NT2/D1 (cell line): ENCODE data around the gene RAPH1.

Experiments used
- DNase-seq: peaks from one replicate; pipeline ENCODE4 v3.0.0-alpha.2; 2011; ENCODE audit warnings: low read depth, low spot score
- H3K27me3 ChIP-seq: 2 replicates; pipeline ENCODE4 v1.6.0; 2011; ENCODE audit warnings: mild to moderate bottlenecking; ENCODE audit not compliant: insufficient read length, insufficient read depth
- H3K36me3 ChIP-seq: 2 replicates; pipeline ENCODE4 v1.6.1; 2011; ENCODE audit warnings: mild to moderate bottlenecking, low read length, mixed read lengths; ENCODE audit not compliant: insufficient read depth, insufficient read length
- H3K4me1 ChIP-seq: 2 replicates; pipeline ENCODE4 v1.5.1; 2011; ENCODE audit not compliant: insufficient read depth, insufficient read length
- H3K4me3 ChIP-seq: 2 replicates; pipeline ENCODE4 v1.5.1; 2011; ENCODE audit warnings: low read depth; ENCODE audit not compliant: insufficient read length
- H3K9ac ChIP-seq: 2 replicates; pipeline ENCODE4 v1.6.0; 2011; ENCODE audit warnings: low read depth; ENCODE audit not compliant: insufficient read length
- H3K9me3 ChIP-seq: 2 replicates; pipeline ENCODE4 v1.5.1; 2011; ENCODE audit warnings: mild to moderate bottlenecking, low read length; ENCODE audit not compliant: insufficient read depth
- SUZ12 ChIP-seq: IDR thresholded peaks from 2 replicates; pipeline ENCODE4 v1.6.1; 2011; ENCODE audit not compliant: insufficient read length, insufficient read depth; ENCODE audit errors: extremely low read depth
- YY1 ChIP-seq: IDR thresholded peaks from 2 replicates; pipeline ENCODE4 v1.6.1; 2011; ENCODE audit not compliant: insufficient read length, insufficient read depth
- ZNF274 ChIP-seq: IDR thresholded peaks from 2 replicates; pipeline ENCODE4 v1.6.1; 2011; ENCODE audit warnings: mild to moderate bottlenecking, low read depth, low read length

RAPH1 gene

GRCh38 chr2:203444738-203445137, 90.4 kb downstream of the RAPH1 start:
- TF ChIP-seq ZNF274 (no peak), SUZ12 (no peak), YY1 (no peak)
- Histone ChIP-seq H3K9ac (no peak overlapping the region), H3K4me1 (peaks cover 7% of the 10 kb centered on the region), H3K9me3 (no peaks in the 10 kb centered on the region), H3K4me3 (no peak overlapping the region), H3K27me3 (no peaks in the 10 kb centered on the region), H3K36me3 (peaks cover 84% of the 10 kb centered on the region)
- DNase-seq: no peak

DNA sequence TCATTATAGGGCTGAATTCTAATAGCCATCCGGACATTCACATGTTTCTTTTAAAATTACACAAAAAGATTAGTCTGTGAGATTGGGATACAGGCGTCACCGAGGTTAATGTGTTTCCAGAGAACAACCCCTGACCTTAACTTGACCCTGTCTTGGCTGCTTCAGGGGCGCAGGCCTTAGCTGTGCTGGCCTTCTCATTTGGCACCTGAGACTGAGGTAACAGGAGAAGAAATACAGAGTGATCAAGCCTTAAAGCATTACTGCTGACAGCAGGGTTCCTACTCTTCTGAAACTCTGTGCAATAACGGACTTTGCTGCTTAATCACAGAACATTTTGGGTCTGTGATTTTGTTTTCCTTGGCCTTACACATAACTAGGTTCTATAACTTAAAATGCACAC, 92.6 kb downstream of the RAPH1 start:
- H3K27me3 ChIP-seq: no peaks in the 10 kb centered on the region
- no peak overlapping the region for H3K9ac ChIP-seq
- no peak overlapping the region for H3K4me3 ChIP-seq
- H3K9me3 ChIP-seq: no peaks in the 10 kb centered on the region
- DNase-seq: no peak
- peaks cover 7% of the 10 kb centered on the region for H3K4me1 ChIP-seq
- H3K36me3 ChIP-seq: peaks cover 84% of the 10 kb centered on the region
- TF ChIP-seq YY1 (no peak), SUZ12 (no peak)

GRCh38 chr2:203441463-203441862, 93.6 kb downstream of the RAPH1 start:
- Histone ChIP-seq H3K36me3 (peaks cover 83% of the 10 kb centered on the region), H3K27me3 (no peaks in the 10 kb centered on the region), H3K4me3 (no peak overlapping the region), H3K9ac (no peak overlapping the region), H3K9me3 (no peaks in the 10 kb centered on the region), H3K4me1 (peaks cover 7% of the 10 kb centered on the region)
- TF ChIP-seq YY1: no peak
- no peak for TF ChIP-seq ZNF274
- TF ChIP-seq SUZ12: no peak
- DNase-seq: no peak

DNA sequence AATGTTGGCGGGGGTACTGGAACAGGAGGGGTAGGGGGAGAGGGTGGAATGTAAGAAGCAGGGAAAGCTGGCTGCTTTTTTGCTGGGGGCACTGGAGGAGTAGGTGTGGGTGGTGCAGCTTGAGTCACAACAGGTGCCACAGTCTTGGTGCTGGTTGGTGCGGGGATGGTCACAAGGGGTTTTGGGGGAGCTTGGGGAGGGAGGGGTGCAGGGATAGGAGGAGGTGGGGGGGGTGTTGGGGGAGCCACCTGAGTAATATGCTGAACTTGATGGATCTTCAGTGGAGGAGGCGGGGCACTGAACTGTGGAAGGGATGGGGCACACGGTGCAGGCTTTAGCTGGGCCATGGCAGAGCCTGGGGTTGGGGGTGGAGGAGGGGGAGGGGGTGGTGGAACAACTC, 94.4 kb downstream of the RAPH1 start:
- peaks cover 7% of the 10 kb centered on the region for H3K4me1 ChIP-seq
- peaks cover 78% of the 10 kb centered on the region for H3K36me3 ChIP-seq

GRCh38 chr2:203438528-203438927, 96.6 kb downstream of the RAPH1 start:
- TF ChIP-seq SUZ12 (no peak), YY1 (no peak), ZNF274 (no peak)
- H3K4me3 ChIP-seq: no peak overlapping the region
- DNase-seq: no peak
- H3K9ac ChIP-seq: no peak overlapping the region
- no peaks in the 10 kb centered on the region for H3K9me3 ChIP-seq
- no peaks in the 10 kb centered on the region for H3K27me3 ChIP-seq
- peaks cover 7% of the 10 kb centered on the region for H3K4me1 ChIP-seq
- peaks cover 65% of the 10 kb centered on the region for H3K36me3 ChIP-seq

More for the DNA sequence above, 94.4 kb downstream of the RAPH1 start:
- TF ChIP-seq YY1 (no peak), ZNF274 (no peak), SUZ12 (no peak)
- H3K9ac ChIP-seq: no peak overlapping the region
- H3K27me3 ChIP-seq: no peaks in the 10 kb centered on the region
- no peak overlapping the region for H3K4me3 ChIP-seq
- H3K9me3 ChIP-seq: no peaks in the 10 kb centered on the region
- DNase-seq: no peak

DNA sequence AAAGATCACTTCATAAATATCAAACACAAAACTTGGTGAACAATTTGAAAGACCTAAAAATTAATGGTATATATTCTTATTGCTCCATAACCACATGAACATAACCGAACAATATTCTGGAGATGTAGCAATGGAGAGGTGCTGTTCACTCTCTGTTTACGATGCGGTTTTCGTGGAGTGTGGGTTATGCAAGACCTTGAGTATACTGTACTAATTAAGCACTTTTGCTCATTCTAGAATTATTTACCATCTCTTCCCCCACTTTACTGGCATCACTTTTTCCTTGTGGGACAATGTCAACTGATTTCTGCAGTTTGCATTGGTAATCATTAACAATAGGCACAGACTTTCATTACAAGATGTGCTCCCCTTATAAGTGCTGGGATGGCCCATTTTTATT, 97.6 kb downstream of the RAPH1 start:
- Histone ChIP-seq H3K4me3 (no peak overlapping the region), H3K27me3 (no peaks in the 10 kb centered on the region), H3K4me1 (peaks cover 7% of the 10 kb centered on the region), H3K9me3 (no peaks in the 10 kb centered on the region), H3K36me3 (peaks cover 60% of the 10 kb centered on the region), H3K9ac (no peak overlapping the region)
- TF ChIP-seq YY1 (no peak), SUZ12 (no peak), ZNF274 (no peak)
- no peak for DNase-seq

DNA sequence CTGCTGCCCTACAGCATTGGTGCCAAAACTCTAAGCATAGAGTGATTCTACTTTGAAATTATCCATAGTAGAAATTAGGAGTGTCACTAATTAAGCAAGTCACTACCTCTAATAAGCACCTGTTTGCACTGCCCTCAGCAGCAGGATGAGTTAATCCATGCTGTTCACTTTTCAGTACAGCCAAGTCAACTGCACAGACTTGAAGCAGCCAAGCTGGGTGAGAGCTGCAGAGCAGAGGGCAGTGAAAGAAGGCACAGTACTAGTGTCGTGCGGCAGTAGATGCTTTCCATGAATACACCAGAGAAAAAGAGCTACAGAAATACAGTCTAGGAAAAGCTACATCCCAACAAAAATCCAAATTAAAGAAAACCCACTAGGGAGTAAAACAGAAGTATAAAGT, 98.6 kb downstream of the RAPH1 start:
- peaks cover 50% of the 10 kb centered on the region for H3K36me3 ChIP-seq
- no peak overlapping the region for H3K4me3 ChIP-seq
- TF ChIP-seq YY1 (no peak), SUZ12 (no peak), ZNF274 (no peak)
- no peak overlapping the region for H3K9ac ChIP-seq
- H3K9me3 ChIP-seq: no peaks in the 10 kb centered on the region
- H3K4me1 ChIP-seq: peaks cover 7% of the 10 kb centered on the region
- no peak for DNase-seq
- H3K27me3 ChIP-seq: no peaks in the 10 kb centered on the region

GRCh38 chr2:203432811-203433210, 102.3 kb downstream of the RAPH1 start:
- H3K4me1 ChIP-seq: no peaks in the 10 kb centered on the region
- H3K27me3 ChIP-seq: no peaks in the 10 kb centered on the region
- peaks cover 28% of the 10 kb centered on the region for H3K36me3 ChIP-seq
- DNase-seq: no peak
- H3K9ac ChIP-seq: no peak overlapping the region
- H3K9me3 ChIP-seq: no peaks in the 10 kb centered on the region
- no peak overlapping the region for H3K4me3 ChIP-seq
- no peak for TF ChIP-seq SUZ12
- TF ChIP-seq ZNF274: no peak
- no peak for TF ChIP-seq YY1
